Myocyte (in vitro differentiated cells): ENCODE data around the gene MACF1. TPM values are rescaled to one million over a fixed set of nuclear protein-coding genes. Genes with fewer than 3 reads are reported as not detected.

Experiments used
- DNase-seq: peaks from one replicate; pipeline ENCODE4 v3.0.0-alpha.2; 2012; ENCODE audit warnings: low read depth
- total RNA-seq: library from RNA; depleted of rRNA; stranded (reverse); fragments of >200 nt; gene quantifications from 2 replicates; pipeline ENCODE4 v1.2.3, GENCODE V29; 2014

Gene MACF1
- total RNA-seq, 1 donor from 2014 or later = 803 TPM

DNA sequence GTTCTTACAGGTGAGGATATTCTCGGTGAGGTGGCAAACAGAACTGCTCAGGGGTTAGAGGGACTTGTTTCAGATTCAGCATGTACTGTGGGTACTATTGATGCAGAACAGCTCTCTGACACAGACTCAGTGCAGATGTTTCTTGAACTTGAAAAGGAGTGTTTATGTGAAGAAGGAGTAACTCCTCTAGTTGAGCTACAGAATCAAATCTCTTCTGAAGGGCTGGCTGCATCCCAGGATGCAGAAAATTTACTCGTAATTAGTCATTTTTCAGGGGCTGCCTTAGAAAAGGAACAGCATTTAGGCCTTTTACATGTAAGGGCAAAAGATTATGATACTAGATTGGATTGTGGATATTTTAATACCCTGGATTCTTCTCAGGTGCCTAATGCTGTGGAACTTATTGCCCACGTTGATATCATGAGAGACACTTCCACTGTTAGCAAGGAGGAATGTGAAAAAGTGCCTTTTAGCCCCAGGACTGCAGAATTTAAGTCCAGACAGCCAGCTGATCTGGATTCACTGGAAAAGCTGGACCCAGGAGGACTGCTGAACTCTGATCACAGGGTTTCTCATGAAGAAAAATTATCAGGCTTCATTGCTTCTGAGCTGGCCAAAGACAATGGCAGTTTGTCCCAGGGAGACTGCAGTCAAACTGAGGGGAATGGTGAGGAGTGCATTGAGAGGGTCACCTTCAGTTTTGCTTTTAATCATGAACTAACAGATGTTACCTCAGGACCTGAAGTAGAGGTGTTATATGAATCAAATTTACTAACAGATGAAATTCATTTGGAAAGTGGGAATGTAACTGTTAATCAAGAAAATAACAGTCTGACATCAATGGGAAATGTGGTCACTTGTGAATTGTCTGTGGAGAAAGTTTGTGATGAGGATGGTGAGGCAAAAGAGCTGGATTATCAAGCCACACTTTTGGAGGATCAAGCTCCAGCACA is 207.3 kb downstream of the MACF1 start:
- no peak for DNase-seq

DNA sequence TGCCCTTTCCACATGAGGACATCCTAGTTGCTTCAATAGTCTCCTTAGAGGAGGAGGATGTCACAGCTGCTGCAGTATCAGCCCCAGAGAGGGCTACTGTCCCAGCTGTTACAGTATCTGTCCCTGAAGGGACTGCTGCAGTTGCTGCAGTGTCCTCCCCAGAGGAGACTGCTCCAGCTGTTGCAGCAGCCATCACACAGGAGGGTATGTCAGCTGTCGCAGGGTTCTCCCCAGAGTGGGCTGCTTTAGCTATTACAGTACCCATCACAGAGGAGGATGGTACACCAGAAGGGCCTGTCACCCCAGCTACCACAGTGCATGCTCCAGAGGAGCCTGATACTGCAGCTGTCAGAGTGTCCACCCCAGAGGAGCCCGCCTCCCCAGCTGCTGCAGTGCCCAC is 208.4 kb downstream of the MACF1 start:
- peak; percentile 85 for DNase-seq

DNA sequence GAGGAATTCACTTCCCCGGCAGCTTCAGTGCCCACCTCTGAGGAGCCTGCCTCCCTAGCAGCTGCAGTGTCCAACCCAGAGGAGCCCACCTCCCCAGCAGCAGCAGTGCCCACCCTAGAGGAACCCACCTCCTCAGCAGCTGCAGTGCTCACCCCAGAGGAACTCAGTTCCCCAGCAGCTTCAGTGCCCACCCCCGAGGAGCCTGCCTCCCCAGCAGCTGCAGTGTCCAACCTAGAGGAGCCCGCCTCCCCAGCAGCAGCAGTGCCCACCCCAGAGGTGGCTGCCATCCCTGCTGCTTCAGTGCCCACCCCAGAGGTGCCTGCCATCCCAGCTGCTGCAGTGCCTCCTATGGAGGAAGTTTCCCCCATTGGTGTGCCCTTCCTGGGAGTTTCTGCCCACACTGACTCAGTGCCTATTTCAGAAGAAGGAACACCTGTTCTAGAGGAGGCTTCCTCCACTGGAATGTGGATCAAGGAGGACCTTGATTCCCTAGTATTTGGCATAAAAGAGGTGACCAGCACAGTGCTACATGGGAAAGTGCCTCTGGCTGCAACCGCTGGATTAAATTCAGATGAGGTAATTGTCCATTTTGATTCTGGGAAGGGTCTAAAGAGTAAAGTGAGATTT is 209.5 kb downstream of the MACF1 start:
- DNase-seq = peak; percentile 79

DNA sequence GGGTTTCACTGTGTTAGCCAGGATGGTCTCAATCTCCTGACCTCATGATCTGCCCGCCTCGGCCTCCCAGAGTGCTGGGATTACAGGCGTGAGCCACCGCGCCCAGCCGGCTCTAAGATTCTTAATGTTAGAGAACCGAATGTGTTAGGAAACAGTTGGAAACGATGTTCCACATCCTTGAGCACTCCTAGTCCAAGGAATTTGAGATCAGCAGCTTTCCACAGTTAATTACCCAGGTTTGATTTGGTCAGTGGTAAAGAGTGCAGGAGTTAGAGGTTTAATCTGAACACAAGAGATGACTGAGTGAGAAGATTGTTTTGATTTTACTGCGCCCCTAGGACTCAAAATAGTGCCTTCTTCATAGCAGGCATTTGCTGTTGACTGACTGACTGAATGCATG is 211.1 kb downstream of the MACF1 start:
- DNase-seq = no peak

DNA sequence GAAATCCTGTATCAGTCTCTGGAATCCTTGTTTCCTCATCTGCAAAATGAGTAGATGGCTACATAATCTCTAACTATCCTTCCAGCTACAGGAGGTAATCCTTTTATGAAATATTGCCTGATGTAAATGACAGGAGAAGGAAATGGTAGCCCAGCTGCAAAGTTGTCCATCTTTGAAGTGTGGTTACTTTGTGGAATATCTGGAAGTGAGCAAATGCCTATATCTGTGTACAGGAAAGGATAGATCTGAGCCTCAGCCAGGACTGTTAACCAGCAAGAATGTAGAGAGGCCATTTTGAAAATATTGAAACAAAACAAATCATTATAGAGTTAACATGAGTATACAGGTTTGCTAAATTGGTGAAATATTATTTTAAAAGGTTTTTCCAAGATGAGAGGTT is 212.1 kb downstream of the MACF1 start:
- peak; percentile 57 for DNase-seq

DNA sequence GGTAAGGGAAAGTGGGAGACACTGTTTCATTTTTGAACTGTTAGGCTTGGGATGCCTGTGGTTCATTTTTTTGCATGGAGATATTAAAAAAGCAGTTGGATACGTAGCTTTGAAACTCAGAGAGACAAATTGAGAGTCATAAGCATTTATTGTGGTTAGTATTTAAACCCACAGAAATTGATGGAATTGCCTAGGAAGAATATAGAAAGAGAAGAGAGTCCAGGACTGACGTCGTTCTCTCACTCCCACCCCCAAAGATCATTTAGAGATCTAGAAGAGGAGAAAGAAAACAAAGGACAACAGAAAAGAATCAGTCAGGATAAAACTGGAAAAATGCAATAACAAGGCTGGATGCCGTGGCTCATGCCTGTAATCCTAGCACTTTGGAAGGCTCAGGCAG is 213.7 kb downstream of the MACF1 start:
- no peak for DNase-seq

DNA sequence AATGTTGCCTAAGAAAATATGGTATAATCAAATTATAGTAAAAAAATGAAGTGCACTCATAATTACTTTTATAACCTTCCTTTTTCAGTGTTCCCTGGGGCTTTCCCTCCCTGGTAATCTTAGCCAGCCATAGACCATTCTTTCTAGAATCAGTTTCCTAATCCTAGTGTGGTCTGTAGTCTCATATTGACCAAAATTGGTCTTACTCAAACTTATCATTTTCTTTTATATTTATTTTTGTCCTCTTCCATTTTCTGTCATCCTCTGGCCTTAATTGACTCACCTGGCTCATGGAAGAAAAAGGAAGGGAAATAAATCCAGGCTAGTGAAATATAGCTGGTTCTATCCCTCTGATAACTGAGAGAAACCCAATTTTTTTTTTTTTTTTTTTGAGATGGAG is 216.0 kb downstream of the MACF1 start:
- no peak for DNase-seq

DNA sequence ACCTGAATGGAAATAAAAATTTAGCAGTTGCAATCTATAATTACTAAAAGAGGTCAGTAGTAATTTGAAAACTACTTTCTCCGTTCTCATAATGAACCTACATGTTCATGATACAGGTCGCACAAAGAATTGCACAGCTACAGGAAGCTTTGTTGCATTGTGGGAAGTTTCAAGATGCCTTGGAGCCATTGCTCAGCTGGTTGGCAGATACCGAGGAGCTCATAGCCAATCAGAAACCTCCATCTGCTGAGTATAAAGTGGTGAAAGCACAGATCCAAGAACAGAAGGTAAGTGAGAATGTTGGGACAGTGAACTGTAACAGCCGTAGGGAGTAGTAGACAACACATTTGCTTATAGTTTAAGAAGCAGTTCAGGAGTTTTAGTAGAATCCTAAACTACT is 218.1 kb downstream of the MACF1 start:
- DNase-seq = no peak

DNA sequence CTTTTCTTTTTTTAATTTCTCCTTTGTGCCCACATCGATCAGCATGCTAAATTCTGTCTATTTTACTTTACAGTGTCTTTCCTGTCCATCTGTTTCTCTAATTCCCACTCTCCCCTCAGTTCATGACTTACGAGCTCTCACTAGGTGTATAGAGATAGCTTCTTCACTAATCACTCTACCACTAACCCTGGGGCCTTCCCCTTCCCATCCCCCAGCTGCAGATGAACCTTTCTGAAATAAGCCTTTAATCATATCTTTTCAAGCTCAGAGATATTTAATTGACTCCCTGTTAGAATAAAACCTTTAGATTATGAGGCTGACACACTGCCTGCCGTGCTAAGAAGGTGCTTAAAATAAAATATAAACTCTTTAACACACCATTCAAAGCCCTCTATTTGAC is 220.7 kb downstream of the MACF1 start:
- DNase-seq = no peak

DNA sequence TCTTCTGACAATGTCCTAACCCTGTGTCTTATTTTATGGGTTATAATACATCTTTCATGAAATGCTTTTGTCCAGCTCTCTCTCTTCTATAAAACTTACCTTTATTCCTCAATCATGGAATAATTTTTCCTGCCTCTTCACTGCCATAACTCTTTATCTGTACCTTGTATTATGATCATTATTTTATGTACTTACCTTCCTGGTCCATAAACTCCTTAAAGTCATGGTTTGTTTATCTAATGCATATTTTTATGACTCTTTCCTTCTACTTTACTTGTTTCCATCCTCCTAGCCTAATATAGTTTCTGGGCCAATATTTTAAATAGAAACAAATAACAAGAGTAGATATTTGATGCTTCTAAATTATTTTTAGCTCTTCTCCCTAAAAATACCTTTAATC is 221.1 kb downstream of the MACF1 start:
- no peak for DNase-seq

DNA sequence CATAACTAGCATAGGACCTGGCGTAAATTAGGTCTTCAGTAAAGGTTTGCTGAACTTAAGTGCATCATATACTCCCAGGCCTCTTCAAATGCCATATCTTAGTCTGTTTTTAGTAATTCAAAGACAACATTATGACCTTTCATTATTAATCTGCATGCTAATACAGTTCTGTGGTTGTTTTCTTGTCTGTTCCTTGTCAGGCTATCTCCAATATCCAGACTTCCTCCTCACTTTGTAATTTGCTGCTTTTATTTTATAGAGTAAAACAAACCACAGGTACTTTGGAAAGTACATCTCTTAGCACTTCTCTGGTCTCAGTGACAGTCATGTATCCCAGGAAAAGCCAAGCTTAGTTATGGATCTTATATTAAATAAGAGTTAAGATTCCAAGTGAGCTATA is 221.9 kb downstream of the MACF1 start:
- DNase-seq = no peak

DNA sequence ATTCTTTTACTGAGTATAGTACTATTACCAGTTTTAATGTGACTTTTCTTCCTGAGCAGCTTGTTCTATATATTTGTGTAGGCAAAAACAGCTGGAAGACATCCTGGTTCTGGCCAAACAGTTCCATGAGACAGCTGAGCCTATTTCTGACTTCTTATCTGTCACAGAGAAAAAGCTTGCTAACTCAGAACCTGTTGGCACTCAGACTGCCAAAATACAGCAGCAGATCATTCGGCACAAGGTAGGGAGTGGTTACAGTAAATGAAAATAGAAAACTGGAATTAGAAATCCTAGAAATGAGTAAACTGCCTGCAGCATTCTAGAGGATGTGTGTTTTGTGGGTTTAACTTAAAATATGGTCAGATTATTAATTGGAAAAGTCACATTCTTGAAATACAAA is 222.9 kb downstream of the MACF1 start:
- DNase-seq = peak; percentile 52

DNA sequence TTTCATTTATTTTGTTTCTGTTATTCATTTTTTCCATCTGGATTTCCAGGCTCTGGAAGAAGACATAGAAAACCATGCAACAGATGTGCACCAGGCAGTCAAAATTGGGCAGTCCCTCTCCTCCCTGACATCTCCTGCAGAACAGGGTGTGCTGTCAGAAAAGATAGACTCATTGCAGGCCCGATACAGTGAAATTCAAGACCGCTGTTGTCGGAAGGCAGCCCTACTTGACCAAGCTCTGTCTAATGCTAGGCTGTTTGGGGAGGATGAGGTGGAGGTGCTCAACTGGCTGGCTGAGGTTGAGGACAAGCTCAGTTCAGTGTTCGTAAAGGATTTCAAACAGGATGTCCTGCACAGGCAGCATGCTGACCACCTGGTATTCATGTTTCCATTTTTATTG is 223.4 kb downstream of the MACF1 start:
- no peak for DNase-seq

DNA sequence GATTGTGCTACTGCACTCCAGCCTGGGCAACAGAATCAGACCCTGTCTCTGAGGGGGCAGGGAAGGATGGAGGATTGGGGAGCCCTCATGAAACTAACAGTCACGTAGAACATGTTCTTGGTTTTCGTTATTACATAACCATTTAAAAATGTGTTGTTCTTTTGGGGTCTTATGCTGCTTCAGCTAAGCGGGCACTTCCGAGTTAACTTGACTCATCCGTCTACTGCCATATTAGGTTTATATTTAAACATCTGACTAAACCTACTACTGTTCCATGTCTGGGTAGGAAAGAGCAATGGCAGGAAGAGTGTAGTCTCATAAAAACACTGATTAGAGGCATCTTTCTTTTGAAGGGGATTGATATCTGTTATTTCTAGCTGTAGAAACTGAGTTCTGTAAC is 227.4 kb downstream of the MACF1 start:
- DNase-seq = no peak

DNA sequence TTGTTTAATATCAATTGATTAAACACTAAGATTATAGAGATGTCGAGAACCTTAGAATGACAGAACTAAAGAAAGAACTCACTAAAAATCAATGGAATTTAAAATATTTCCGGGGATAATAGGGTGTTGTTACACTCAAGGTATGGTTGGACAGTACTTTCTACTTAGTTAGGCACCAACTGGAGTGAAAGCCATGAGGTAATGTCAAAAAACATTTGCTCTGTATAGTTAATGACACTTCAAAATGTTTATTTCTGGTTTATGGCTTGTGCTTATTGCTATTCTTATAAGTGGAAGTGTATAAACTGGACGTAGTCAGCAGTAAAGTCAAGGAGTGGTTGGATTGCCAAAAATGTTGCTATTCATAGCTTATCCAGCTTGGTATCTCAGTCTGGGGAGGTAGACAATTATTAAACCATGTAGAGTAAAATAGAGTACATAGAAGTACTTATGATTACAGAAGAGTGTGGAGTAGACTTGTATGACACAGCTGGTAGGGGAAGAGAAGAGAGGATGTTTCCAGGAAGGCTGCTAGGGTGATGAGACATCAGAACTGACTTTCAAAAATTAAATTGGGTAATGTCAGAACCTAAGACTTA is 230.4 kb downstream of the MACF1 start:
- no peak for DNase-seq

DNA sequence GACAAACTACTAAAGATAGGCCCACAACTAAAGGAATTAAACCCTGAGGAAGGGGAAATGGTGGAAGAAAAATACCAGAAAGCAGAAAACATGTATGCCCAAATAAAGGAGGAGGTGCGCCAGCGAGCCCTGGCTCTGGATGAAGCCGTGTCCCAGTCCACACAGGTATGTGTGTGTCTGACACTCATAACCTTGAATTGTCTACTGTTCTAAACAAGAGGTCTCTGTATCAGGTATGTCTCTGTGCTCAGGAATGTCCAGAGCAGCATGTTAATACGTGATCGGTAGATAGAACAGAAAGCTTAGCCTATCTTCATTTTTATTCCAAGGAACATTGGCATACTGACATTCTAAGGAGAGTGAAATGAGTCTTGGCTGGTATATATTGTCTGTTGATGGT is 231.1 kb downstream of the MACF1 start:
- no peak for DNase-seq

DNA sequence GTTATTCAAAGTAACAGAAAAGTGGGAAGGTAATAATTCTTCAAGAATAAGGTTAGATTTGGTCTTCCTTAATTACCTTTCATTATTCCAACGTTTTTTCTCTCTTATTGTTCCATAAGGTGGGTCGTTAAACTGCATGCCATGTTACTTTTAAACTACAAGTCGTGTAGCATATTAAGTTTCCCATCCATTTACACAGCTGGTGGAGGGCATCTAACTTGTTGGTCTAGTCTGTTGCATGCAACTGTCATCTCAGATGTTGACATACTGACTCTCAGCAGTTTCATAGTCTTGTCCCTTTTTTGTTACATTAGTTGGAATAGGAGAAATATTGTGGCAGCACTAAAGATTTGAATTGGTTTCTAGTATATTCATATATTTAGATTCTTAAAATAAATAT is 232.3 kb downstream of the MACF1 start:
- no peak for DNase-seq

DNA sequence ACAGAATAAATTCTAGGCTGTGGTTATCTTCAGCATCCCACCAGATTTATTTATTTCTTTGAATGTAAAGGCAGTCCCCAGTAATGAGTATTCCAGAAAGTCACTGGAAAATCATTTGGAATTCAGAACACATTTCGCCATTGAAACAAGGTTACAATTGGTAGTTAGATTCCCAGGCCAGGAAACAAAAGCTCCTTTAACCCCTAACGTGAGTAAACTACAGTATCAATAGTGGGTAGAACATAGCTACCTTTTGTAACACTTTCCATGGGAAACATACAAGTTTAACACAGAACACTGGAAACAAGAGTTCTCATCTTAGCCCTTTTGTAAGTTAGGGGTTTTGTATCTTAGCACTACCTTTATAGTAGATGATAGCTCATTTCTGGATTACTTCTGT is 233.5 kb downstream of the MACF1 start:
- no peak for DNase-seq

DNA sequence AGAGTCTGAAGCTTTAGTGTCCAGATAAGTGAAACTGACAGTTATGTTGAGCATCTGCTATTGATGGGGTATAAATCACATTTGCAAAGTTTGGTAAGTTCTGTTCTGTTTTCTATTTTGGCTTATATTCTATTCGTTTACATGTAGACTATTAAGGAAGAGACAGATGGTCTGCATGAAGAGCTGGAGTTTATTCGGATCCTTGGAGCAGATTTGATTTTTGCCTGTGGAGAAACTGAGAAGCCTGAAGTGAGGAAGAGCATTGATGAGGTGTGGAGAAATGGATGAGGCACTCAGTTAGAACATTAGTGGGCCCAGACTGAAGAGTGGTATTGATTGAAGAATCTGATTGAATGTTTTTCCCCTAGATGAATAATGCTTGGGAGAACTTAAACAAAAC is 236.4 kb downstream of the MACF1 start:
- no peak for DNase-seq

DNA sequence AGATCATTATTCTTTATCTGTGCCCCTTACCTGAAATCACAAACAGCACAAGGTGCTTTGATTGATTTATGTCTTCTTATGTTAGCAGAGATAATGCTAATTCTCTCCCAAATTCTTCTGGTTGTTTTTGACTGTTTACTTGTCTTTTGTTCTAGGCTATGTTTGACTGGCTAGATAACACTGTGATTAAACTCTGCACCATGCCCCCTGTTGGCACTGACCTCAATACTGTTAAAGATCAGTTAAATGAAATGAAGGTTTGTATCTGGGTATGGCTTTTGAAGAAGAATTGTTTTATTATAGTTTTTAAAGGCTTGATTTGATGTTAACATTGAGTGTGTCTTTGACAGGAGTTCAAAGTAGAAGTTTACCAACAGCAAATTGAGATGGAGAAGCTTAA is 237.3 kb downstream of the MACF1 start:
- DNase-seq = no peak

DNA sequence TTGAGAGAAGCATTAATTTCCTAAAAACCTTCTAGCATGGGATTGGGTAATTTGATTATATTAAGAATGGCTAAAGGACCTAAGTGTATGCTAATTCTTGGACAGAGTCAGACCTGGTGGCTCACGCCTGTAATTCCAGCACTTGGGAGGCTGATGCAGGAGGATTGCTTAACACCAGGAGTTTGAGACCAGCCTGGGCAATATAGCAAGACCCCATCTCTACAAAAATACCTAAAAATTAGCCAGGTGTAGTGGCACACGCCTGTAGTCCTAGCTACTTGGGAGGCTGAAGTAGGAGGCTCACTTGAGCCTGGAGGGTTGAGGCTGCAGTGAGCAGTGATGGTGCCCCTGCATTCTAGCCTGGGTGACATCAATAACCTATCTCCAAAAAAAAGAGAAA is 241.1 kb downstream of the MACF1 start:
- DNase-seq = no peak

DNA sequence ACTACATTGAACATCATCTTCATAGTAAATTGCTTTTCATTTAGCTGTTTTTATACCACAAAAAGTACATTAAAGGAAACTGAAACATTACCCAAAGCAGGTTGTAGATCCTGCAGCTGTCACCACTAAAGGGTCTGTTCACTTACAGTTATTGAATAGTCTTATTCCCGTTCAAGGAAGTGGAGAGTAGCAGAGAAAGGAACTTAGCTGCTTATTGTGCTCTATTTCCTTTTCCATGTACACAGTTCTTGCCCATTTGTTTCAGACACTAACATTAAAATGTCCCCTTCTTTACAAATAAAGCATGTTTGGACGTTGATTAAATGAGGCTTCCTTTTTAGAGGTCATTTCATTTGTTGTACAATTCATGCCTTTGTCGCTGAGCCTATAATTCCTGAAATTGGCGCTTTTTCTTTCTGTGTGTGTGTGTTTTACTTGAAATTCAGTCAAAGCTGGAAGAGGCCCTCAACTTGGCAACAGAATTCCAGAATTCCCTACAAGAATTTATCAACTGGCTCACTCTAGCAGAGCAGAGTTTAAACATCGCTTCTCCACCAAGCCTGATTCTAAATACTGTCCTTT is 242.6 kb downstream of the MACF1 start:
- DNase-seq = no peak
